ENCODE data around the gene COMT. TPM values are rescaled to one million over a fixed set of nuclear protein-coding genes. Genes with fewer than 3 reads are reported as not detected.

Gene COMT
- total and polyA plus RNA-seq, 3 experiments from 2014 or later: 89.3 to 93.7 (median 92.7) TPM

GRCh38 chr22:20009582-20010306, 68.2 kb downstream of the COMT start:
- Histone ChIP-seq H3K9me3 (ENCODE audit: low read length) (no peaks in the 10 kb centered on the region), H3K36me3 (ENCODE audit: insufficient read depth, low read length) (no peaks in the 10 kb centered on the region), H3K4me3 (ENCODE audit: low read length) (no peak overlapping the region), H3K4me1 (ENCODE audit: insufficient read depth, low read length) (peaks cover 31% of the 10 kb centered on the region), H3K27me3 (ENCODE audit: insufficient read depth, low read length, poor library complexity, severe bottlenecking) (no peaks in the 10 kb centered on the region), H3K27ac (ENCODE audit: low read depth, low read length) (no peak overlapping the region)
- H3K27me3 Mint-ChIP-seq: no peaks in the 10 kb centered on the region
- H3K27ac Mint-ChIP-seq: no peak overlapping the region
- H3K36me3 Mint-ChIP-seq: no peaks in the 10 kb centered on the region
- ChIA-PET POLR2A (no interaction called here), CTCF (no interaction called here)
- peak in 1 of 5 donors; percentile 42 for DNase-seq
- peak overlapping the region in 1 of 7 donors; percentile 9 for H3K4me3 Mint-ChIP-seq
- no peaks in the 10 kb centered on the region for H3K4me1 Mint-ChIP-seq
- H3K9me3 Mint-ChIP-seq: no peaks in the 10 kb centered on the region

- POLR2A ChIA-PET: no interaction called here
- no peak overlapping the region for H3K4me3 Mint-ChIP-seq
Observed at GRCh38 chr22:20010307-20011122, 68.9 kb downstream of the COMT start.

DNA sequence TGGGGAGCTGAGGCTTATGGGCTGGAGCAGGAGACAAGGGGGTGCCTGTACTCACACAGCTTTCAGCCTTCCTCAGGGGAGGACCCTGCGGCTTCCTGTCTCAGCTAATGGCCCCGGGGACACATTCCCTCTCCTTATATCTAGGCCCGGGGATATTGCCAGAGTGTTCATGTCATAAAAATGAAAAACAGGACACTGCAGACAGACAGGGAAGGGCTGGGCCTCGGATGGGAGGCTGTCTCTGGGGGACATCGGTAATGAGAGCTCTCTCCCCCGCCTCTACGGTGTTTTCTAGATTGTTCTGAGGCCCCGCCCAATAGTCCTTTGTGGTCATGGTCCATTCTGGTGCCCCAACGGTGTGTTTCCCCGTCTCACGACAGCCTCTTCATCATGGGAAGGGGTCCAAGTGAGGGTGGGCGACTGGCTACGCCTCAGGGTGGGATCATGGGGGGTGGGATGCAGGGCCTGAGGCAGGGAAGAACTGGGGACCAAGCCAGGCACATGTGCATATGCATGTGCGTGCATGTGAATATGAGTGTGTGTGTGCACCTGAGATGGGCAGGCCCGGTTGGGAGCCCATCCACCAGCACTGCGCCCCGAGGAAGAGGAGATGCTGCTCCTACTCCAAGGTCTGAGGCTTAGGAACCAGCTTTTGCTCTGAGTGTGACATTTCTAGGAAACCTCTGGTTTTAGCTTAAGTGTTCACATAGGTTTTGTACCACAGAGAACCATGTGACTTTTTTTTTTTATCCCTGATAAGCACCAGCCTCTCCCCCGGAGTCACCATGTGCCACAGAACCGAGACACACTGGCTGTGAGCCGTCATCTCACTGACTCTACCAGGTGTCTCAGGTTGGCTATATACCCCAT, 69.8 kb downstream of the COMT start:
- Histone ChIP-seq H3K36me3 (ENCODE audit: insufficient read depth, low read length) (no peaks in the 10 kb centered on the region), H3K4me3 (ENCODE audit: low read length) (no peak overlapping the region), H3K27me3 (ENCODE audit: insufficient read depth, low read length, poor library complexity, severe bottlenecking) (no peaks in the 10 kb centered on the region), H3K9me3 (ENCODE audit: low read length) (no peaks in the 10 kb centered on the region), H3K27ac (ENCODE audit: low read depth, low read length) (peak overlapping the region; percentile 17), H3K4me1 (ENCODE audit: insufficient read depth, low read length) (peaks cover 31% of the 10 kb centered on the region)
- peak in 1 of 5 donors; percentile 42 for DNase-seq
- Mint-ChIP-seq H3K27ac (no peak overlapping the region), H3K4me1 (peaks cover 0 to 5% (median 3%) of the 10 kb centered on the region in 3 donors), H3K27me3 (no peaks in the 10 kb centered on the region), H3K36me3 (no peaks in the 10 kb centered on the region), H3K4me3 (no peak overlapping the region), H3K9me3 (no peaks in the 10 kb centered on the region)
- ChIA-PET POLR2A (no interaction called here), CTCF (interaction anchor here (0.9 kb wide), 1 partner anchor 10 kb away, joined by 3 read pairs; no protein-coding TSS in a partner anchor)

More at GRCh38 chr22:20010307-20011122, 68.9 kb downstream of the COMT start:
- H3K27ac ChIP-seq (ENCODE audit: low read depth, low read length): peak overlapping the region; percentile 17
- no peaks in the 10 kb centered on the region for H3K36me3 Mint-ChIP-seq
- no peaks in the 10 kb centered on the region for H3K36me3 ChIP-seq (ENCODE audit: insufficient read depth, low read length)
- no peaks in the 10 kb centered on the region for H3K9me3 Mint-ChIP-seq
- CTCF ChIA-PET: interaction anchor here (0.9 kb wide), 1 partner anchor 9 kb away, joined by 3 read pairs; no protein-coding TSS in a partner anchor
- DNase-seq: peak in 1 of 5 donors; percentile 33
- peaks cover 0 to 3% (median 3%) of the 10 kb centered on the region in 3 donors for H3K4me1 Mint-ChIP-seq
- peaks cover 31% of the 10 kb centered on the region for H3K4me1 ChIP-seq (ENCODE audit: insufficient read depth, low read length)
- H3K9me3 ChIP-seq (ENCODE audit: low read length): no peaks in the 10 kb centered on the region
- no peak overlapping the region for H3K27ac Mint-ChIP-seq
- H3K27me3 Mint-ChIP-seq: no peaks in the 10 kb centered on the region
- no peak overlapping the region for H3K4me3 ChIP-seq (ENCODE audit: low read length)
- no peaks in the 10 kb centered on the region for H3K27me3 ChIP-seq (ENCODE audit: insufficient read depth, low read length, poor library complexity, severe bottlenecking)

DNA sequence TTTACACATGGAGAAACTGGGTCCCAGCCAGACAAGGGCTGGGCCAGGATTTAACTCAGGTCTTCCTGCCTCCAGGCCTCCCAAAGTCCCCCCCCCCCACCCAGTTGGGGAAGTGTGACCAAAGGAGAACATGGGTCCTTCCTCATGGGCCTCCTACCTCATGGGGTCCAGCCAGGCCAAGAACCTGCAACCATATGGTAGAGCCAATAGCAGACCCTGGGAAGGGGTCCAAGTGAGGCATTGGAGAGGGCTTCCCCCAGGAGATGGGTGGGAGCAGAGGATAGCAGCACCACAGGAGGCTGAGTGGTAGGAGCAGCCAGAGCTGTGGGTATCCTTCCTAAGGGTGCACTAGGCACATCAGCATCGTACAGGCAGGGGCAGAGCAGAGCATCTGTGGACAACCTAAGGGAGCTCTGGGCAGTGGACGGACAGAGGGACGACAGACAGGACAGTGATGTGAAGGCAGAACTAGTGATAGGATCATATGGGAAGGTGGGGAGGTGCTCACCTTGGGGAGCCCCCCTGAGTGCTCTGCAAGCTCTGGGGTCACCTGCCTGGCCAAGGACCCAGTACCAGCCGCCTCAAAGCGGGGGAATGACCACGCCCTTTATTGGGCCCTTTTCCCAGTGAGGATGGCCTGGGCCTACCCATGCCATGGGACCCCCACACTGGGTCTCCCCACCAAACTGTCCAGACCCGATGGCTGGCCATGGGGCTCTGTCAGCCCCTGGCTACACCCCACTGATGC, 70.6 kb downstream of the COMT start:
- ChIA-PET CTCF (no interaction called here), POLR2A (no interaction called here)
- no peak overlapping the region for H3K4me3 ChIP-seq (ENCODE audit: low read length)
- peak in 1 of 5 donors; percentile 37 for DNase-seq
- peaks cover 32% of the 10 kb centered on the region for H3K4me1 ChIP-seq (ENCODE audit: insufficient read depth, low read length)
- peak overlapping the region in 1 of 8 donors; percentile 45 for H3K27ac Mint-ChIP-seq
- no peaks in the 10 kb centered on the region for H3K36me3 ChIP-seq (ENCODE audit: insufficient read depth, low read length)
- H3K9me3 Mint-ChIP-seq: no peaks in the 10 kb centered on the region
- H3K36me3 Mint-ChIP-seq: peaks cover 0 to 1% (median 0%) of the 10 kb centered on the region in 3 donors
- no peaks in the 10 kb centered on the region for H3K27me3 ChIP-seq (ENCODE audit: insufficient read depth, low read length, poor library complexity, severe bottlenecking)
- H3K4me3 Mint-ChIP-seq: peak overlapping the region in 2 of 7 donors; percentile 48 to 70
- H3K4me1 Mint-ChIP-seq: peaks cover 2 to 10% (median 5%) of the 10 kb centered on the region in 3 donors
- H3K27me3 Mint-ChIP-seq: no peaks in the 10 kb centered on the region
- no peaks in the 10 kb centered on the region for H3K9me3 ChIP-seq (ENCODE audit: low read length)
- H3K27ac ChIP-seq (ENCODE audit: low read depth, low read length): no peak overlapping the region

- Mint-ChIP-seq H3K36me3 (peaks cover 0 to 1% (median 0%) of the 10 kb centered on the region in 3 donors), H3K4me3 (no peak overlapping the region), H3K9me3 (no peaks in the 10 kb centered on the region), H3K27ac (no peak overlapping the region), H3K27me3 (no peaks in the 10 kb centered on the region), H3K4me1 (peaks cover 8 to 15% (median 9%) of the 10 kb centered on the region in 3 donors)
- Histone ChIP-seq H3K36me3 (ENCODE audit: insufficient read depth, low read length) (no peaks in the 10 kb centered on the region), H3K27ac (ENCODE audit: low read depth, low read length) (peak overlapping the region; percentile 21), H3K9me3 (ENCODE audit: low read length) (no peaks in the 10 kb centered on the region), H3K4me3 (ENCODE audit: low read length) (no peak overlapping the region), H3K4me1 (ENCODE audit: insufficient read depth, low read length) (peaks cover 37% of the 10 kb centered on the region), H3K27me3 (ENCODE audit: insufficient read depth, low read length, poor library complexity, severe bottlenecking) (no peaks in the 10 kb centered on the region)
- peak in 1 of 5 donors; percentile 33 for DNase-seq
- POLR2A ChIA-PET: interaction anchor here (0.5 kb wide), 1 partner anchor 56 kb away, joined by 7 read pairs; no protein-coding TSS in a partner anchor
- CTCF ChIA-PET: interaction anchor here (0.6 to 1.8 kb wide), 5 partner anchors 39 to 116 kb away, joined by 3 to 11 read pairs (median 3); no protein-coding TSS in a partner anchor
Observed at GRCh38 chr22:20012741-20013331, 71.3 kb downstream of the COMT start.

GRCh38 chr22:20013382-20013871, 71.9 kb downstream of the COMT start:
- DNase-seq: peak in 2 of 5 donors; percentile 34 to 59
- H3K4me3 ChIP-seq (ENCODE audit: low read length): no peak overlapping the region
- Mint-ChIP-seq H3K27ac (no peak overlapping the region), H3K4me1 (peaks cover 8 to 15% (median 9%) of the 10 kb centered on the region in 3 donors), H3K4me3 (no peak overlapping the region), H3K9me3 (no peaks in the 10 kb centered on the region), H3K36me3 (peaks cover 0 to 1% (median 0%) of the 10 kb centered on the region in 3 donors), H3K27me3 (no peaks in the 10 kb centered on the region)
- H3K27ac ChIP-seq (ENCODE audit: low read depth, low read length): peak overlapping the region; percentile 21
- H3K4me1 ChIP-seq (ENCODE audit: insufficient read depth, low read length): peaks cover 37% of the 10 kb centered on the region
- H3K36me3 ChIP-seq (ENCODE audit: insufficient read depth, low read length): no peaks in the 10 kb centered on the region
- ChIA-PET POLR2A (interaction anchor here (0.5 kb wide), 1 partner anchor 55 kb away, joined by 7 read pairs; no protein-coding TSS in a partner anchor), CTCF (interaction anchor here (0.6 to 1.8 kb wide), 5 partner anchors 40 to 116 kb away, joined by 3 to 11 read pairs (median 3); no protein-coding TSS in a partner anchor)
- H3K27me3 ChIP-seq (ENCODE audit: insufficient read depth, low read length, poor library complexity, severe bottlenecking): no peaks in the 10 kb centered on the region
- no peaks in the 10 kb centered on the region for H3K9me3 ChIP-seq (ENCODE audit: low read length)

Measured in CD8-positive, alpha-beta memory T cell (primary cell).